GM11168 (cell line): ENCODE results near the gene SAPCD1.

Experiments used
- in situ Hi-C: fragments of 300-500 bp; cut with MboI; formaldehyde crosslinking; loops from one replicate; pipeline ENCODE4 v1.12.0; 2022; ENCODE audit warnings: low sequenced_read_pairs; ENCODE audit not compliant: unreplicated experiment

The SAPCD1 gene

GRCh38 chr6:31762356-31762755 is at the start of gene SAPCD1:
TSS of gene SAPCD1 (plus strand) at chr6:31762656. CDS start at chr6:31763055, 399 bp downstream.
- in situ Hi-C loops: loop anchor here (10.0 kb wide), 1 partner anchor 78 kb away; the partner anchor contains the start of gene LY6G5C

- in situ Hi-C loops: no loop called here
Measured at GRCh38 chr6:31713465-31713864, 49.0 kb upstream of the SAPCD1 start.

- in situ Hi-C loops: no loop called here
Measured at GRCh38 chr6:31713991-31714684, 48.3 kb upstream of the SAPCD1 start.

- in situ Hi-C loops: no loop called here
Measured at GRCh38 chr6:31715022-31715958, 47.2 kb upstream of the SAPCD1 start, which contains the start of gene LY6G6D. TSS of gene LY6G6D (plus strand) at chr6:31715348. CDS start at chr6:31715356, 8 bp downstream.

- in situ Hi-C loops: no loop called here
Measured at GRCh38 chr6:31717499-31718222, 44.8 kb upstream of the SAPCD1 start.

GRCh38 chr6:31718265-31718664 is 44.2 kb upstream of the SAPCD1 start:
- in situ Hi-C loops: no loop called here

- in situ Hi-C loops: no loop called here
Measured at GRCh38 chr6:31719001-31719400, 43.5 kb upstream of the SAPCD1 start.

GRCh38 chr6:31720196-31720770 is 42.2 kb upstream of the SAPCD1 start:
- in situ Hi-C loops: no loop called here

- in situ Hi-C loops: no loop called here
Measured at GRCh38 chr6:31721351-31722020, 41.0 kb upstream of the SAPCD1 start, which contains the start of gene LY6G6C. TSS of gene LY6G6C (minus strand) at chr6:31721746. CDS start at chr6:31721679, 67 bp downstream.

- in situ Hi-C loops: no loop called here
Measured at GRCh38 chr6:31722173-31722572, 40.3 kb upstream of the SAPCD1 start.

GRCh38 chr6:31723245-31723979 is 39.0 kb upstream of the SAPCD1 start, which contains the start of gene MPIG6B:
TSS of gene MPIG6B (plus strand) at chr6:31723373. CDS start at chr6:31723384, 11 bp downstream.
- in situ Hi-C loops: no loop called here

GRCh38 chr6:31723980-31724691 is 38.3 kb upstream of the SAPCD1 start:
- in situ Hi-C loops: no loop called here

- in situ Hi-C loops: no loop called here
Measured at GRCh38 chr6:31725502-31726350, 36.7 kb upstream of the SAPCD1 start.

- in situ Hi-C loops: no loop called here
Measured at GRCh38 chr6:31727034-31727716, 35.3 kb upstream of the SAPCD1 start.

GRCh38 chr6:31727717-31728671 is 34.5 kb upstream of the SAPCD1 start:
- in situ Hi-C loops: no loop called here
